Gastroesophageal sphincter (tissue), 4 donors: ENCODE results near the gene RCSD1. TPM values are rescaled to one million over a fixed set of nuclear protein-coding genes. Genes with fewer than 3 reads are reported as not detected.

Experiments used
- ATAC-seq: fragments of 150-250 bp; one replicate; pipeline ENCODE4 v1.9.1; 2016; ENCODE audit warnings: mild to moderate bottlenecking, moderate library complexity
- H3K27ac ChIP-seq, 4 donors: fragments of 200-600 bp; sonication (generic) in 3 of 4; 1 replicate in 3 of 4; 2 replicates in 1 of 4; pipeline ENCODE4 v1.5.1; 2016 to 2019
- H3K27me3 ChIP-seq: fragments of 200-600 bp; sonication (generic); one replicate; pipeline ENCODE4 v1.5.1; 2019
- H3K36me3 ChIP-seq, 2 donors: fragments of 200-600 bp; sonication (generic); one replicate each; pipeline ENCODE4 v1.5.1; 2019; ENCODE audit warnings: control low read depth in 1 of 2
- H3K4me1 ChIP-seq, 3 donors: fragments of 200-600 bp; sonication (generic); 1 replicate in 2 of 3; 2 replicates in 1 of 3; pipeline ENCODE4 v1.5.1; 2016 to 2019; ENCODE audit warnings: control low read depth in 2 of 3
- H3K4me3 ChIP-seq, 2 donors: fragments of 200-600 bp; sonication (generic); one replicate each; pipeline ENCODE4 v1.5.1; 2019; ENCODE audit warnings: mild to moderate bottlenecking in 1 of 2, moderate library complexity in 1 of 2
- H3K9me3 ChIP-seq, 3 donors: fragments of 200-600 bp; sonication (generic); one replicate each; pipeline ENCODE4 v1.5.1; 2017 to 2019; ENCODE audit warnings: control low read depth in 2 of 3
- EP300 ChIP-seq: sonication (generic); formaldehyde crosslinking; IDR thresholded peaks from one replicate; pipeline ENCODE4 v1.6.1; 2017; ENCODE audit warnings: antibody characterized with exemption, mild to moderate bottlenecking
- POLR2A ChIP-seq, 2 donors: fragments of 450-650 bp; IDR thresholded peaks; one replicate each; pipeline ENCODE4 v1.6.1; 2017; ENCODE audit warnings: antibody characterized with exemption in 2 of 2, mild to moderate bottlenecking in 2 of 2, moderate library complexity in 1 of 2
- POLR2AphosphoS5 ChIP-seq: sonication (generic); formaldehyde crosslinking; IDR thresholded peaks from one replicate; pipeline ENCODE4 v1.6.1; 2017; ENCODE audit warnings: antibody characterized with exemption
- WGBS, 2 donors: methylation state at CpG; one replicate each; pipeline ENCODE4 v1.1.5; 2018; ENCODE audit warnings: low coverage in 1 of 2; 5-methylcytosine and 5-hydroxymethylcytosine counted together
- total RNA-seq, 4 donors: library from RNA; depleted of rRNA; stranded (reverse); fragments of >200 nt; gene quantifications; one replicate each; pipeline ENCODE4 v1.1.0, GENCODE V29; 2016
- TF ChIP-seq, protein P1 (sequence below), 4 experiments: fragments of 200-600 bp in 2 of 4; fragments of 450-650 bp in 2 of 4; sonication (generic) in 1 of 4; IDR thresholded peaks; one replicate each; pipeline ENCODE4 v1.5.1; 2017 to 2019; ENCODE audit warnings: antibody characterized with exemption in 4 of 4, mild to moderate bottlenecking in 2 of 4, moderate library complexity in 2 of 4

Gene RCSD1
- total RNA-seq, 4 donors from 2014 or later, result 14.5 to 20.6 (median 17.3) TPM

DNA sequence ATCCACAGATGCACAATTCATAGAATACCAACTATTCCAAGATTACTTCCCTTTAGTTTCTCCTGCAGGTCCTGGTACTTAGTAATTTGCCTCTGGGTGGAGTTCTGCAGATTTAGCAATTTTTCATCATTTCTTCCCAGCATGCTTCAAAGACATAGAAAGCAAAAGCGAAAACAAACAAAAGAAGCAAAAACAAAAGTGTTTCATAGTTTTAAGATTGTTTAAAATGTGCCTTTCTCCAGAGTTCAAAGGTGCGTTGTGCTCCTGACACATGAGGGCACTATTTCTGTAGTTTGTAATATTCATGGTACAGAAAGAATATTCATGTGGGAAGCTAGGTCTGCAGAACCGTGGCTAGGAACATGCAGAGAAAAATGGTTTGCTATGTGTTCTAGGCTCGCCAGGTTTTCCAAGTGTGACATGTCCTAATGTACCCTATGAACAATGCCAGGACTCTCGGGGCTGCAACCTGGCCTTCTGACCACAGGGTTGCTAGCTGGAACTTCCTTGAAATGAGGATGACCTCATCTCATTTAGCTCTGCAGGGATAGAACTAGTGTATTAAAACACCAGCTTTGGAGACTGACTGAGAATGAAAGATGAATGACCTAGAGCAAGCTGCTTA, 30.0 kb upstream of the RCSD1 start:
- no peaks in the 10 kb centered on the region for H3K27me3 ChIP-seq
- no peaks in the 10 kb centered on the region for H3K36me3 ChIP-seq
- H3K9me3 ChIP-seq, result no peaks in the 10 kb centered on the region
- peak; percentile 72 for ATAC-seq
- H3K4me1 ChIP-seq, result peaks cover 3 to 33% (median 19%) of the 10 kb centered on the region in 3 donors
- 11 to 42% methylated on average over 2 to 5 of the region's 5 CpGs for WGBS, 2 donors
- no peak overlapping the region for H3K4me3 ChIP-seq
- H3K27ac ChIP-seq, result peak overlapping the region in 1 of 4 donors; percentile 58
- TF ChIP-seq EP300, result no peak
- TF ChIP-seq, protein P1, sequence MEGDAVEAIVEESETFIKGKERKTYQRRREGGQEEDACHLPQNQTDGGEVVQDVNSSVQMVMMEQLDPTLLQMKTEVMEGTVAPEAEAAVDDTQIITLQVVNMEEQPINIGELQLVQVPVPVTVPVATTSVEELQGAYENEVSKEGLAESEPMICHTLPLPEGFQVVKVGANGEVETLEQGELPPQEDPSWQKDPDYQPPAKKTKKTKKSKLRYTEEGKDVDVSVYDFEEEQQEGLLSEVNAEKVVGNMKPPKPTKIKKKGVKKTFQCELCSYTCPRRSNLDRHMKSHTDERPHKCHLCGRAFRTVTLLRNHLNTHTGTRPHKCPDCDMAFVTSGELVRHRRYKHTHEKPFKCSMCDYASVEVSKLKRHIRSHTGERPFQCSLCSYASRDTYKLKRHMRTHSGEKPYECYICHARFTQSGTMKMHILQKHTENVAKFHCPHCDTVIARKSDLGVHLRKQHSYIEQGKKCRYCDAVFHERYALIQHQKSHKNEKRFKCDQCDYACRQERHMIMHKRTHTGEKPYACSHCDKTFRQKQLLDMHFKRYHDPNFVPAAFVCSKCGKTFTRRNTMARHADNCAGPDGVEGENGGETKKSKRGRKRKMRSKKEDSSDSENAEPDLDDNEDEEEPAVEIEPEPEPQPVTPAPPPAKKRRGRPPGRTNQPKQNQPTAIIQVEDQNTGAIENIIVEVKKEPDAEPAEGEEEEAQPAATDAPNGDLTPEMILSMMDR (IDR thresholded peaks at IDR 0.05), result peak; percentile 29 to 75 (median 66)

DNA sequence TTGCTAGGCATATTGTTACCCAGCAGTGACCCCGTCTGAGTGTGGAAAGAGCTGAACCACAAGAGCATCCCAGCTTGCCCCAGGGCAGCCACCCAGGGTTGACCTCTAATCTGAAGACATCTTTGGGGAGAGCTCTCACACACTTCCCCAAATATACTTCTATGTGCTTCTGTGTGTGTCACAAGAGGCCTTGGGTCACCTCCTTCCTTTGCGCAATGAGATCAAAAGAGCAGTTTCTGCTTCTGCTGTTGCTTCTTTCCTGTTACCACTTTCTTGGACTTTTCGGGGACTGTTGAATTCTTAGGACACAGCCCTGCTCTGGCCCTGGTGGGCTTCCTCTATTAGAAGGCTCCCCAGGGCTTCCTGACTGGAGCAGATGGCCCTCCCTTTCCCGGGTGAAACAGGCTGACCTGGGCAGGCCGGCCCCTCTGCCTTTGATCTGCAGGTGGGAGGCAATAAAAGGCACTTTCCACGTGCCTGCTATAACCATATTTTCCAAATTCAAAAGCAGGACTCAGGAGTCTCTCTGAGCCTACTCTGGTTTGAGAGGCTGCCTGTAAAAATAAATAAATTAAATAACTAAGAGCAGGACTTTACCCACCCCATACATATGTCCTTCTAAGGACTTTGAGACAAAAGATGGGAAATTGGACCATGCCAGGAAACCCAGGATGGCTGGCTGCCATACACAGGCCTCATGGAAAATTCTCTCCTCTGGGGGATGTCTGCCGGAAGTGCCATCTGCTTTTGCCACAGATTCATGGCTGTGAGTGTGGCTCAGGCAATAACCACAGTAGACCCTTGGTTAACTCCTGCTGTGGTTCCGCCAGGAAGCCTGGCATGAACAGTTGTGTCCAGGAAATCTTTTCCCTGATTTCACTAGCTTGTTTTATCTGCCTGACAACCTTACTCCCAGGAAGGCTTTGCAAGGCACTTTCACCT, 28.3 kb upstream of the RCSD1 start:
- no peak overlapping the region for H3K4me3 ChIP-seq
- peaks cover 0 to under 1% (median 0%) of the 10 kb centered on the region in 3 donors for H3K9me3 ChIP-seq
- H3K36me3 ChIP-seq, result no peaks in the 10 kb centered on the region
- H3K27me3 ChIP-seq, result no peaks in the 10 kb centered on the region
- 62 to 70% methylated on average over 3 to 4 of the region's 8 CpGs for WGBS, 2 donors
- TF ChIP-seq POLR2AphosphoS5, result no peak
- no peak for TF ChIP-seq EP300
- TF ChIP-seq POLR2A (IDR thresholded peaks at IDR 0.05), result no peak
- TF ChIP-seq, protein P1 (IDR thresholded peaks at IDR 0.05), result no peak
- peaks cover 3 to 33% (median 19%) of the 10 kb centered on the region in 3 donors for H3K4me1 ChIP-seq
- H3K27ac ChIP-seq, result peak overlapping the region; percentile 34 to 58 (median 50)
- ATAC-seq, result peak; percentile 54

DNA sequence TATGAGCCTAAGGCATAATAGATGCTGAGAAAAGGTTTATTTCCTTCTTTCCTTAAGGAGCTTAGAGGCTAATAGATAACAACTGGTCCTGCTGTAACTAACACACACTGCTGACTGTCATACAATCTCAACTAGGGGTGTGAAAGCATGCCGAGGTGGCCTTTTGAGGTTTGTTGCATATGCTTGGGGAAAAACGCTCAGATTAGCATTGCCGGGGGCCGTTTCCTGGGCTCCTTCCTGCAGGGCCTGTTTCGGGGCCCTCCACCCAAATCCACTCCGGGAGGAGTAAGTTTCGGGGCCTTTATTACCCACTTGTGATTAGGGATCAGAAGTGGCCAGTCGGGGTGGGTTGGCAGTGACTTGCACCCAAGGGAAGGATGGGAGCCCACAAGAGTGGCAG, 27.2 kb upstream of the RCSD1 start:
- H3K36me3 ChIP-seq, result no peaks in the 10 kb centered on the region
- peaks cover 3 to 33% (median 19%) of the 10 kb centered on the region in 3 donors for H3K4me1 ChIP-seq
- no peak for ATAC-seq
- 72 to 80% methylated on average over 2 to 4 of the region's 8 CpGs for WGBS, 2 donors
- TF ChIP-seq, protein P1 (IDR thresholded peaks at IDR 0.05), result no peak
- peak overlapping the region in 2 of 4 donors; percentile 53 to 58 for H3K27ac ChIP-seq
- peaks cover 0 to 12% (median 0%) of the 10 kb centered on the region in 3 donors for H3K9me3 ChIP-seq
- H3K27me3 ChIP-seq, result no peaks in the 10 kb centered on the region
- H3K4me3 ChIP-seq, result no peak overlapping the region

DNA sequence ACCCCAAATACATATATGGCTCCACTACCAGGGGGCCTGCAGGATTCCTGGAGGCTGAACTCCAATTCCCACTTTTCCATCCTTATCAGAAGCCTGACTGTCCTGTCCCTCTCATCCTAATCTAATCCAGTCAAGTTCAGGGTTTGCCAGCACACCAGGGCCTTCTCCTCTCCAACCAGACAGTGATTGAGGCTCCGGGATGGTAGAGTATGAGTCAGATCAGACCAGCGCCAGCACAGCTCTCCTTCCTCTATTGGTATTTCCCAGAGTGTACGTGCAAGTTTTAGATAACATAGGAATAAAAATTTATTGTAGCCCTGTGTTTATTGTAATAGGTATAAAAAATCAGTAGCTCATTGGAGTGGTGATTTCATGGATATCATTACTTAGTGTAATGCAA, 24.5 kb upstream of the RCSD1 start:
- H3K4me3 ChIP-seq, result no peak overlapping the region
- H3K9me3 ChIP-seq, result peaks cover 0 to 13% (median 0%) of the 10 kb centered on the region in 3 donors
- H3K27me3 ChIP-seq, result no peaks in the 10 kb centered on the region
- no peak for ATAC-seq
- WGBS, 2 donors, result 97 to 100% methylated on average over 1 to 3 of the region's 3 CpGs
- TF ChIP-seq EP300, result no peak
- TF ChIP-seq, protein P1 (IDR thresholded peaks at IDR 0.05), result no peak
- no peak for TF ChIP-seq POLR2AphosphoS5
- no peak for TF ChIP-seq POLR2A (IDR thresholded peaks at IDR 0.05)
- H3K36me3 ChIP-seq, result no peaks in the 10 kb centered on the region
- peaks cover 0 to 24% (median 14%) of the 10 kb centered on the region in 3 donors for H3K4me1 ChIP-seq
- no peak overlapping the region for H3K27ac ChIP-seq
